ENCODE measurements around the gene EVL. TPM values are rescaled to one million over a fixed set of nuclear protein-coding genes. Genes with fewer than 3 reads are reported as not detected.
A peak's percentile ranks its signal among the peaks of the same experiment; 100 is the strongest.

The EVL gene
- total and polyA plus RNA-seq, 4 donors, result 54.5 to 99.9 (median 78.2) TPM

- Histone ChIP-seq H3K36me3 (ENCODE audit: control insufficient read depth in 4 of 4, insufficient read depth in 4 of 4, low read length in 4 of 4) (no peaks in the 10 kb centered on the region), H3K4me1 (ENCODE audit: control insufficient read depth in 5 of 5, insufficient read depth in 5 of 5, low read length in 5 of 5) (peaks cover 5 to 42% (median 33%) of the 10 kb centered on the region in 5 donors), H3K27me3 (ENCODE audit: control insufficient read depth in 3 of 3, insufficient read depth in 3 of 3, low read length in 2 of 3) (no peaks in the 10 kb centered on the region), H3K4me3 (no peak overlapping the region), H3K9ac (ENCODE audit: insufficient read depth in 1 of 2, low read length in 2 of 2) (no peak overlapping the region), H3K27ac (ENCODE audit: low read depth in 1 of 2, low read length in 1 of 2) (peak overlapping the region in 1 of 2 donors; percentile 45), H3K9me3 (ENCODE audit: control insufficient read depth in 4 of 4, insufficient read depth in 3 of 4, low read length in 3 of 4) (no peaks in the 10 kb centered on the region)
- DNase-seq (no peak), ATAC-seq (ENCODE audit: insufficient read depth, low FRiP score) (no peak)
- WGBS, 2 donors, result 86 to 91% methylated on average over 11 to 12 of the region's 12 CpGs
- TF ChIP-seq, protein P1, sequence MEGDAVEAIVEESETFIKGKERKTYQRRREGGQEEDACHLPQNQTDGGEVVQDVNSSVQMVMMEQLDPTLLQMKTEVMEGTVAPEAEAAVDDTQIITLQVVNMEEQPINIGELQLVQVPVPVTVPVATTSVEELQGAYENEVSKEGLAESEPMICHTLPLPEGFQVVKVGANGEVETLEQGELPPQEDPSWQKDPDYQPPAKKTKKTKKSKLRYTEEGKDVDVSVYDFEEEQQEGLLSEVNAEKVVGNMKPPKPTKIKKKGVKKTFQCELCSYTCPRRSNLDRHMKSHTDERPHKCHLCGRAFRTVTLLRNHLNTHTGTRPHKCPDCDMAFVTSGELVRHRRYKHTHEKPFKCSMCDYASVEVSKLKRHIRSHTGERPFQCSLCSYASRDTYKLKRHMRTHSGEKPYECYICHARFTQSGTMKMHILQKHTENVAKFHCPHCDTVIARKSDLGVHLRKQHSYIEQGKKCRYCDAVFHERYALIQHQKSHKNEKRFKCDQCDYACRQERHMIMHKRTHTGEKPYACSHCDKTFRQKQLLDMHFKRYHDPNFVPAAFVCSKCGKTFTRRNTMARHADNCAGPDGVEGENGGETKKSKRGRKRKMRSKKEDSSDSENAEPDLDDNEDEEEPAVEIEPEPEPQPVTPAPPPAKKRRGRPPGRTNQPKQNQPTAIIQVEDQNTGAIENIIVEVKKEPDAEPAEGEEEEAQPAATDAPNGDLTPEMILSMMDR (IDR thresholded peaks at IDR 0.05; ENCODE audit: control extremely low read depth, extremely low read depth), result no peak
These were observed 42.3 kb upstream of the EVL start for GRCh38 chr14:100022772-100023451.

GRCh38 chr14:100025111-100025510 is 40.1 kb upstream of the EVL start:
- no peaks in the 10 kb centered on the region for H3K9me3 ChIP-seq (ENCODE audit: control insufficient read depth in 4 of 4, insufficient read depth in 3 of 4, low read length in 3 of 4)
- 35 to 40% methylated on average over 1 of the region's 1 CpG for WGBS, 2 donors
- ATAC-seq (ENCODE audit: insufficient read depth, low FRiP score) (peak; percentile 52), DNase-seq (peak in 2 of 3 donors; percentile 41 to 65)
- H3K27ac ChIP-seq (ENCODE audit: low read depth in 1 of 2, low read length in 1 of 2), result no peak overlapping the region
- no peak overlapping the region for H3K4me3 ChIP-seq
- H3K9ac ChIP-seq (ENCODE audit: insufficient read depth in 1 of 2, low read length in 2 of 2), result no peak overlapping the region
- H3K4me1 ChIP-seq (ENCODE audit: control insufficient read depth in 5 of 5, insufficient read depth in 5 of 5, low read length in 5 of 5), result peaks cover 7 to 35% (median 22%) of the 10 kb centered on the region in 5 donors
- TF ChIP-seq, protein P1 (IDR thresholded peaks at IDR 0.05; ENCODE audit: control extremely low read depth, extremely low read depth), result no peak
- H3K27me3 ChIP-seq (ENCODE audit: control insufficient read depth in 3 of 3, insufficient read depth in 3 of 3, low read length in 2 of 3), result no peaks in the 10 kb centered on the region
- H3K36me3 ChIP-seq (ENCODE audit: control insufficient read depth in 4 of 4, insufficient read depth in 4 of 4, low read length in 4 of 4), result no peaks in the 10 kb centered on the region

DNA sequence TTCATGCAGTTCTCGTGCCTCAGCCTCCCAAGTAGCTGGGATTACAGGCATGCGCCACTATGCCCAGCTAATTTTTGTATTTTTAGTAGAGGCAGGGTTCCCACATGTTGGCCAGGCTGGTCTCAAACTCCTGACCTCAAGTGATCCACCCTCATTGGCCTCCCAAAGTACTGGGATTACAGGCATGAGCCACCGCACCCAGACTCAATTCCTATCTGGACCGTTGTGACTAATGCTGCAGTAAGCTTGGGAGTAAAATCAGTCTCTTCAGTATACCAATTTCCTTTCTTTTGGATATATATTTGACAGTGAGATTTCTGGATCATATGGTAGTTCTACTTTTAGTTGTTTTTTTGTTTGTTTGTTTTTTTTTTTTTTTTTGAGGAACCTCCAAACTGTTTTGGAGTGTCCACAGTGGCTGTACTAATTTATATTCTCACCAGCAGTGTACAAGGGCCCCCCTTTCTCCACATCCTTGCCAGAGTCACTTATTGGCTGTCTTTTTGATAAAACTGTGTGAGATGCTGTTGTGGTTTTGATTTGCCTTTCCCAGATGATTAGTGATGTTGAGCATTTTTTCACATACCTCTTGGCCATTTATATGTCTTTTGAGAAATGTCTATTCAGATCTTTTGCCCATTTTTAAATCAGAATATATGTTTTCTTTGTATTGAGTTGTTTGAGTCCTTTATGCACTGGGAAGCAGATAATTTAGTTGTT is 37.3 kb upstream of the EVL start:
- 96 to 99% methylated on average over 4 of the region's 4 CpGs for WGBS, 2 donors
- DNase-seq (no peak), ATAC-seq (ENCODE audit: insufficient read depth, low FRiP score) (no peak)
- Histone ChIP-seq H3K36me3 (ENCODE audit: control insufficient read depth in 4 of 4, insufficient read depth in 4 of 4, low read length in 4 of 4) (no peaks in the 10 kb centered on the region), H3K27me3 (ENCODE audit: control insufficient read depth in 3 of 3, insufficient read depth in 3 of 3, low read length in 2 of 3) (no peaks in the 10 kb centered on the region), H3K4me3 (no peak overlapping the region), H3K9me3 (ENCODE audit: control insufficient read depth in 4 of 4, insufficient read depth in 3 of 4, low read length in 3 of 4) (no peaks in the 10 kb centered on the region), H3K4me1 (ENCODE audit: control insufficient read depth in 5 of 5, insufficient read depth in 5 of 5, low read length in 5 of 5) (peaks cover 8 to 41% (median 40%) of the 10 kb centered on the region in 5 donors), H3K9ac (ENCODE audit: insufficient read depth in 1 of 2, low read length in 2 of 2) (no peak overlapping the region), H3K27ac (ENCODE audit: low read depth in 1 of 2, low read length in 1 of 2) (no peak overlapping the region)
- TF ChIP-seq, protein P1 (IDR thresholded peaks at IDR 0.05; ENCODE audit: control extremely low read depth, extremely low read depth), result no peak

All from lung (tissue), 12 donors.